Effector memory CD4-positive, alpha-beta T cell (primary cell): ENCODE results near the gene SYT14.
"Not testable (repeated sequence)": the region's sequence is repeated elsewhere in the genome, so short reads cannot be mapped to it uniquely, and the experiment has no call there.

Source experiments
- DNase-seq, 3 donors: peaks; one replicate each; pipeline ENCODE4 v3.0.0-alpha.2; 2020
- H3K27ac ChIP-seq: 2 replicates; pipeline ENCODE4 v1.7.0; 2013; ENCODE audit warnings: mild to moderate bottlenecking, low read length, moderate library complexity; ENCODE audit not compliant: insufficient read depth, poor library complexity, severe bottlenecking
- H3K27me3 ChIP-seq: replicated peaks from 2 replicates; pipeline ENCODE4 v1.7.0; 2013; ENCODE audit warnings: mild to moderate bottlenecking, low read length; ENCODE audit not compliant: insufficient read depth, control insufficient read depth, poor library complexity, severe bottlenecking
- H3K36me3 ChIP-seq: 2 replicates; pipeline ENCODE4 v1.7.0; 2013; ENCODE audit warnings: mild to moderate bottlenecking, low read length, moderate library complexity; ENCODE audit not compliant: control insufficient read depth, insufficient read depth
- H3K4me1 ChIP-seq: 2 replicates; pipeline ENCODE4 v1.7.0; 2013; ENCODE audit warnings: low read length, mild to moderate bottlenecking; ENCODE audit not compliant: control insufficient read depth, insufficient read depth, poor library complexity, severe bottlenecking
- H3K4me3 ChIP-seq: 2 replicates; pipeline ENCODE4 v1.7.0; 2013; ENCODE audit warnings: low read length, low read depth, mild to moderate bottlenecking; ENCODE audit not compliant: insufficient read depth, poor library complexity, severe bottlenecking
- H3K9me3 ChIP-seq: 2 replicates; pipeline ENCODE4 v1.7.0; 2013; ENCODE audit warnings: mild to moderate bottlenecking, low read length, moderate library complexity; ENCODE audit not compliant: control insufficient read depth
- total RNA-seq, 3 donors: gene quantifications; one replicate each; lab custom pipeline; 2026; lab: John Stamatoyannopoulos, UW

SYT14 gene
- 0 reads per million in 3 donors for total RNA-seq

DNA sequence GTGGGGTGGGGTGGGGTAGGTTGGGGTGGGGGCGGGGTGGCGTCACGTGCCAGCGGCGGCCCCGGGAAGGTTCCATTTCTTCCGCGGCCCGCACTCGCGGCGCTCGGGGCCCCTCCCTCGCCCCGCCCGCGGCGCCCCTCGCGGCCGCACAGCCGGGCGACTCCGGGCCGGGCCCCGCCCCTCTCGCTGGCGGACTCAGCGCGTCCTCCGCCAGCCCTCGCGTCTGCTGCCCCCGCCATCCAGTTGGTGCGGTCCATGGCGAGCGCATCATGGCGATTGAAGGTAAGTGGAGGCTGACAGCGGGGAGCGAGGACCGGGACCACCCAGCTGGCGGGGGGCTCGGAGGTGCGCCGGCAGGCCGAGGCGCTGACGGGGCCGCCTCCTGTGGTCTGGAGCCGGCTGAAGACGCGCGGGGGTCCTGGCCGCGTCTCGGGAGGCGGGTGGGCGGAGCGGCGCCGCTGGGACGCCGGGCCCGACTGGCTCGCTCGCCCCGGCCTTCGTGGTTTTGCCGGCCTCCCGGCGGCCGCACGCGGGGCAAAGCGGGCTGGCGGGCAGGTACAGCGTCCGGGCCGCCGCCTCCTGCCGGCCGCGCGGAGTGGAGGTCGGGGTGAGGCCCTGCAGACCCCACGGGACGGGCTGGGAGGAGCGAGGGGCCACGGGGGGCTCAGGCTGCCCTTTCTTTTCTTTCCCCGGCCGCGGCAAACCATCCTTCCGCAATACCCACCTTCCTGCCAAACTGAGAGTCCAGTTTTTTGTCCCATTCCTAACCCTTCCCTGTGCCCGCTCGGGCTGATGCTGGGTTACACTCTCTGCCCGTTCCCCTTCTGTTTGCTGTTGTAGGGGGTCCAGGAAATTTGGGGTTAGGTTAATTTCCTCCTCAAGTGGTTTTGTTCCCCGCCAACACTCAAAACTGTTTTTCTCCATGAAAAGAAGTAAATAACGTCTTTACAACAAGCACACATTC, at the start of gene SYT14:
Gene SYT14, plus strand, starts transcription at position 222 of the 964 bp plus-strand sequence. Its CDS starts 48 bp downstream, at position 270.
- no peaks in the 10 kb centered on the region for H3K27me3 ChIP-seq
- no peak within 1 kb of the TSS for H3K27ac ChIP-seq
- H3K4me3 ChIP-seq, result no peak within 1 kb of the TSS

DNA sequence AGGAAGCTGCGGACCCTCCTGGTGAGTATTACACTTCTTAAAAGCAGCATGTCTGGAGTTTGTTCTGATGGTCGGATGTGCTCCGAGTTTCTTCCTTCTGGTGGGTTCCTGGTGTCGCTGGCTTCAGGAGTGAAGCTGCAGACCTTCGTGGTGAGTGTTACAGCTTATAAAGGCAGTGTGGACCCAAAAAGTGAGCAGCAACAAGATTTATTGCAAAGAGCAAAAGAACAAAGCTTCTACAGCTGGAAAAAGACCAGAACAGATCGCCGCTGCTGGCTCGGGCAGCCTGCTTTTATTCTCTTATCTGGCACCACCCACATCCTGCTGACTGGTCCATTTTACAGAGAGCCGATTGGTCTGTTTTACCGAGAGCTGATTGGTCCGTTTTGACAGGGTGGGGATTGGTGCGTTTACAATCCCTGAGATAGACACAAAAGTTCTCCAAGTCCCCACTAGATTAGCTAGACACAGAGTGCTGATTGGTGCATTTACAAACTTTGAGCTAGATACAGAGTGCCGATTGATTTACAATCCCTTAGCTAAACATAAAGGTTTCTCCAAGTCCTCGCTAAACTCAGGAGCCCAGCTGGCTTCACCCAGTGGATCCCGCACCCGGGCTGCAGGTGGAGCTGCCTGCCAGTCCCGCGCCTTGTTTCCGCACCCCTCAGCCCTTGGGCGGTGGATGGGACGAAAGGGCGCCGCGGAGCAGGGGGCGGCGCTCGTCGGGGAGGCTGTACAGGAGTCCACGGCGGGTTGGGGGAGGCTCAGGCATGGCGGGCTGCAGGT, 49.5 kb upstream of the SYT14 start:
- DNase-seq, H3K27ac ChIP-seq, H3K27me3 ChIP-seq, H3K9me3 ChIP-seq, H3K4me1 ChIP-seq, H3K4me3 ChIP-seq, H3K36me3 ChIP-seq: not testable (repeated sequence)

More for the DNA sequence above, at the start of gene SYT14:
- no peaks in the 10 kb centered on the region for H3K36me3 ChIP-seq
- no peak for DNase-seq
- H3K4me1 ChIP-seq, result no peaks in the 10 kb centered on the region
- H3K9me3 ChIP-seq, result no peaks in the 10 kb centered on the region

DNA sequence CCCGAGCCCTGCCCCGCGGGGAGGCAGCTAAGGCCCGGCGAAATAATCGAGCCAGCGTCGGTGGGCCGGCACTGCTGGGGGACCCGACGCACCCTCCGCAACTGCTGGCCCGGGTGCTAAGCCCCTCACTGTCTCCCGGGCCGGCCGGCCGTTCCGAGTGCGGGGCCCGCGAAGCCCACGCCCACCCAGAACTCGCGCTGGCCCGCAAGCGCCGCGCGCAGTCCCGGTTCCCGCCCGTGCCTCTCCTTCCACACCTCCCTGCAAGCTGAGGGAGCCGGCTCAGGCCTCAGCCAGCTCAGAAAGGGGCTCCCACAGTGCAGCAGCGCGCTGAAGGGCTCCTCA, 49.0 kb upstream of the SYT14 start:
- no peak for DNase-seq
- no peaks in the 10 kb centered on the region for H3K9me3 ChIP-seq
- no peaks in the 10 kb centered on the region for H3K36me3 ChIP-seq
- no peak overlapping the region for H3K27ac ChIP-seq
- H3K4me1 ChIP-seq, result no peaks in the 10 kb centered on the region
- no peak overlapping the region for H3K4me3 ChIP-seq
- no peaks in the 10 kb centered on the region for H3K27me3 ChIP-seq

DNA sequence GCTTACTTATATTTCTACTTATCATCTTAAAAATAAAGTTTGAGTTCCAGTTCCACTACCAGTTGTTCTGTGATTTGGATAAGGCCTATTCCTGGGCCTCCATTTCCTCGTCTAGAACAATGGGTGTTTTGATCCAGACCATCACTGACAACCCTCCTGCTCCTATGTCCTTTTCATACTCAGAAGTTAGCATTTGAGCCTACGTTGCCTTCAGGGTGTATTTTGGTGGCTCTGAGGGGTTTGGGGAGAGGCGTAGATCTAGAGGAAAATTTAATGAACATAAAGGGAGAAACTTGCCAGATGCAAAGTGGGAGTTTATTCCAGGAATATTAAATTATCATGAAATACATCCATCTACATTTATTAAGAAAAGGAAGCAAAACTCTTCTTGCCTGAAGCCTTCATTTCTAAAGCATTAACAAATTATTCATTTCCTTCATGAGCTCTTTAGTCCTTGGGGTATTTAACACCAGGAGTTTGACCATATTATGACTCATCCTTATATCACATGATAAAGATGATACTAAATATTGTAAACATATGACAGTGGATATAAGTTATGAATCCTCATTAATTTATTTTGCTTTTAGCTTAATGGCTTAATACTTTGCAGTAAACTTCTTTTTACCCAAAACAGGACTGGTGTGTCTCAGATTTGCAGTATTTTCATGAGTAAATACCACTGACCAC, 47.2 kb upstream of the SYT14 start:
- Histone ChIP-seq H3K27ac (no peak overlapping the region), H3K4me1 (no peaks in the 10 kb centered on the region), H3K4me3 (no peak overlapping the region), H3K36me3 (no peaks in the 10 kb centered on the region), H3K9me3 (no peaks in the 10 kb centered on the region), H3K27me3 (no peaks in the 10 kb centered on the region)
- DNase-seq, result no peak

DNA sequence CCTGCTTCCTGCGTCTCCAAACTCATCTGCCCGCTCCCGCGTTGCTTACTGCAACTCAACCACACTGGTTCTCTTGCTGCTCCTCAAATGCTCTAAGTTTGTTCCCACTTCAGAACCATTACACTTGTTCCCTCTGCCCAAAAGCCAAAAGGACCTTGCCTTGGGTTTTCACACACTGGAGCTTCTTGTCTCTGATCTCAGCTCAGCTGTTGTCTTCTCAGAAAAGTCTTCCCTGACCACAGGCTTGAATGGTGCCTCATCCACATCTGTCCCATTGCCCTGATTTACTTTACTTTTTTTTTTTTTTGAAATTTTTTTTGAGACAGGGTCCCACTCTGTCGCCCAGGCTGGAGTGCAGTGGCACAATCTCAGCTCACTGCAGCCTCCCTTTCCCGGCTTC, 44.3 kb upstream of the SYT14 start:
- no peak overlapping the region for H3K4me3 ChIP-seq
- H3K9me3 ChIP-seq, result no peaks in the 10 kb centered on the region
- DNase-seq, result no peak
- no peaks in the 10 kb centered on the region for H3K36me3 ChIP-seq
- H3K27me3 ChIP-seq, result no peaks in the 10 kb centered on the region
- H3K27ac ChIP-seq, result no peak overlapping the region
- no peaks in the 10 kb centered on the region for H3K4me1 ChIP-seq

DNA sequence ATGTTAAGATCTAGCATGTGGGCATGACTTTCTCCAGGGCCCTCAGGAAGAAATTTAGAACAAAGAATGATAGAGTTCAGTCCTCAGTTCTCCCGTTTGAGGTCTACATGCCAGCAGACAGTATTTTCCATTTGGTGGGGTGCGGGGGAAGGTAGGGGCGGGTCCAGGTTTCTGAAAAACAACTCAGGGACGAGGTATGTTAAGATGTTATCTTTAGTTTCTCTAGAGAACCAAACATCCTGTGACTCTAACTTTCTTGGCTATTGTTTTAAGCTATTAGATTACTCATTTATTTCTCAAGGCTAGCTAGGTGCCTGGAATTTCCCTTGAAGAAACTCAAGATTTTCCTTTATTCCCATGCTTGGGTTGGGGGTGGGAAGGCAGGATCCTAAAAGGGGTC, 42.3 kb upstream of the SYT14 start:
- DNase-seq, result no peak
- no peak overlapping the region for H3K27ac ChIP-seq
- no peak overlapping the region for H3K4me3 ChIP-seq
- H3K27me3 ChIP-seq, result no peaks in the 10 kb centered on the region
- no peaks in the 10 kb centered on the region for H3K36me3 ChIP-seq
- no peaks in the 10 kb centered on the region for H3K4me1 ChIP-seq
- H3K9me3 ChIP-seq, result no peaks in the 10 kb centered on the region

DNA sequence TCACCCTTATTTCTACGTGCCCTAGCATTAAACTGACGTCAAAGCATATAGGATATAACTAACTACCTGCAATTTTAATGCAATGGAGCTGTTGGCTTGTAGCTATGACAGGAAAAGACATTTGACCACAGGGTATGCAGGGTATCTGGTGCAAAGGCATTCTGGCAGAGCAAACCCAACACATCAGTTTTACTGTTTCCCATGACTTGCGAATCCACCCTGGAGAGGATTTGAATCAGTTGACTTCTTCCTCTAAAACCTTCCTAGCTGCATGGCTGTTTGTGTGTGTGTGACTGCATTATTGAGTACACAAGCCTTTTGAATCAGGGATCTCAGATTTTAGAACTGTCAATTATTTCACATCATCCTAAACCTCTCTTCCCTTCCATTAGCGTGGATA, 41.7 kb upstream of the SYT14 start:
- no peak overlapping the region for H3K27ac ChIP-seq
- H3K4me1 ChIP-seq, result no peaks in the 10 kb centered on the region
- no peaks in the 10 kb centered on the region for H3K27me3 ChIP-seq
- H3K36me3 ChIP-seq, result no peaks in the 10 kb centered on the region
- H3K9me3 ChIP-seq, result no peaks in the 10 kb centered on the region
- no peak overlapping the region for H3K4me3 ChIP-seq
- DNase-seq, result no peak

DNA sequence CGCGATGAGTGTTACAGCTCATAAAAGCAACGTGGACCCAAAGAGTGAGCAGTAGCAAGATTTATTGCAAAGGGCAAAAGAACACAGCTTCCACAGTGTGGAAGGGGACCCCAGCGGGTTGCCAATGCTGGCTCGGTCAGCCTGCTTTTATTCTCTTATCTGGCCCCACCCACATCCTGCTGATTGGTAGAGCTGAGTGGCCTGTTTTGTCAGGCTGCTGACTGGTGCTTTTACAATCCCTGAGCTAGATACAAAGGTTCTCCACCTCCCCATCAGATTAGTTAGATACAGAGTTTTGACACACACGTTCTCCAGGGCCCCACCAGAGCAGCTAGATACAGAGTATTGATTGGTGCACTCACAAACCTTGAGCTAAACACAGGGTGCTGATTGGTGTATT, 39.7 kb upstream of the SYT14 start:
- not testable (repeated sequence) for DNase-seq, H3K4me1 ChIP-seq

DNA sequence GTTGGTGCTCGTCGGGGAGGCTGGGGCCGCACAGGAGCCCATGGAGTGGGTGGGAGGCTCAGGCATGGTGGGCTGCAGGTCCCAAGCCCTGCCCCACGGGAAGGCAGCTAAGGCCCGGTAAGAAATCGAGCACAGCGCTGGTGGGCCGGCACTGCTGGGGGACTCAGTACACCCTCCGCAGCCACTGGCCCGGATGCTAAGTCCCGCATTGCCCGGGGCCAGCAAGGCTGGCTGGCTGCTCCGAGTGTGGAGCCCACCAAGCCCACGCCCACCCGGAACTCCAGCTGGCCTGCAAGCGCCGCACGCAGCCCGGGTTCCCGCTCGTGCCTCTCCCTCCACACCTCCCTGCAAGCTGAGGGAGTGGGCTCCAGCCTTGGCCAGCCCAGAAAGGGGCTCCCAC, 39.2 kb upstream of the SYT14 start:
- H3K4me3 ChIP-seq, DNase-seq, H3K36me3 ChIP-seq, H3K27me3 ChIP-seq, H3K4me1 ChIP-seq, H3K9me3 ChIP-seq, H3K27ac ChIP-seq: not testable (repeated sequence)

More for the DNA sequence above, 39.7 kb upstream of the SYT14 start:
- H3K27ac ChIP-seq, H3K4me3 ChIP-seq, H3K36me3 ChIP-seq, H3K9me3 ChIP-seq, H3K27me3 ChIP-seq: not testable (repeated sequence)
